PFSK-1 (cell line): Measurements from ENCODE around the gene CAMK1D. TPM values are rescaled to one million over a fixed set of nuclear protein-coding genes. Genes with fewer than 3 reads are reported as not detected.

Experiments used
- FOXP2 ChIP-seq: optimal IDR thresholded peaks from 2 replicates; pipeline ENCODE3; 2011; ENCODE audit warnings: borderline replicate concordance, control low read depth, inconsistent platforms; ENCODE audit not compliant: insufficient read depth; ENCODE audit errors: extremely low read length, extremely low read depth
- POLR2AphosphoS5 ChIP-seq: IDR thresholded peaks from 2 replicates; pipeline ENCODE4 v1.6.1; 2012; ENCODE audit warnings: low read depth, mild to moderate bottlenecking, control low read depth, low read length, moderate library complexity
- REST ChIP-seq, 2 experiments: IDR thresholded peaks; 2 replicates each; pipeline versions ENCODE4 v1.6.1 to v1.8.0; 2011 to 2012; ENCODE audit warnings: low read depth in 2 of 2, low read length in 2 of 2, control low read depth in 1 of 2, inconsistent platforms in 1 of 2, mild to moderate bottlenecking in 1 of 2, moderate library complexity in 1 of 2; ENCODE audit not compliant: insufficient read depth in 1 of 2
- SIN3A ChIP-seq: IDR thresholded peaks from 2 replicates; pipeline ENCODE4 v1.6.1; 2012; ENCODE audit warnings: mild to moderate bottlenecking, low read length, moderate library complexity, borderline replicate concordance; ENCODE audit not compliant: insufficient read depth
- TAF1 ChIP-seq: IDR thresholded peaks from 2 replicates; pipeline ENCODE4 v1.6.1; 2012; ENCODE audit warnings: low read length, control low read depth, borderline replicate concordance; ENCODE audit not compliant: insufficient read depth
- polyA plus RNA-seq: library from polyadenylated mRNA; unstranded; fragments of >200 nt; gene quantifications from one replicate; pipeline ENCODE4 v1.2.1, GENCODE V29; 2012; ENCODE audit warnings: low read depth, missing spikeins; ENCODE audit not compliant: insufficient read length

CAMK1D gene
- not detected for polyA plus RNA-seq

DNA sequence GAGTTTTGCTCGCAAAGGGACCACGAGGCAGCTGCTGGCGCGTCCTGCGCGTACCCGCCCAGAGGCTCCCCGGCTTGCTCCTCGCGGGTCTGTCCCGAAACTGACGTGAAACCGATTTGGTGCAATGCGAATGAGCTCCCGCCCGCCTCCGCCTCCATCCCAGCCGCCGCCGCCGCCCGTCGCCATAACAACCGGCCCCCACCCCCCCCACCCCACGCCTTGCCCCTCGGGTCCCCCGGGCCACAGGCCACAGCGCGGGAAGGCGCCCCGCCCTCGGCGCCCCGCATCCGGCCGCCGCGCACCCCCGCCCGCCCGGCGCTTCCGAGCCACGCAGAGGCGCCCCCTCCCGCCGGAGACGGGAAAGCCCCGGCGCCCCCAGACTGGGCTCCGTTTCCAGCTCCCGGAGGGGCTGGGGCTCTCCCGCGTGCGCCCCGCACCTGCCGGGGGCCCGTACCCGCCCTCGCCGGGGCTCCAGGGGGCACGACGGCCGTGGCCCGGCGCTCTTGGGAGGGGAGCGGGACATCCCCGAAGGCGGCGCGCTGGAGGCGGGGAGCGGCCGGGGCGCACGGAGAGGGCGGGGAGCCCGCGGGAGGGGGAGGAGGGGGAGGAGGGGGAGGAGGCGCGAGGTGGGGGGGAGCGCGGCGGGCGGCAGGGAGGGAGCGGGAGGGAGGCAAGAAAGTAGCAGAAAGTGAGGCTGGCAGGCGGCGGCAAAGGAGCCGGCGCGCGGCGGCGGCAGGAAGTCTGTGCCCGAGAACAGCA is at the start of gene CAMK1D:
TSS of gene CAMK1D (plus strand) at position 678 of the 759 bp plus-strand sequence.
- TF ChIP-seq POLR2AphosphoS5, result no peak

DNA sequence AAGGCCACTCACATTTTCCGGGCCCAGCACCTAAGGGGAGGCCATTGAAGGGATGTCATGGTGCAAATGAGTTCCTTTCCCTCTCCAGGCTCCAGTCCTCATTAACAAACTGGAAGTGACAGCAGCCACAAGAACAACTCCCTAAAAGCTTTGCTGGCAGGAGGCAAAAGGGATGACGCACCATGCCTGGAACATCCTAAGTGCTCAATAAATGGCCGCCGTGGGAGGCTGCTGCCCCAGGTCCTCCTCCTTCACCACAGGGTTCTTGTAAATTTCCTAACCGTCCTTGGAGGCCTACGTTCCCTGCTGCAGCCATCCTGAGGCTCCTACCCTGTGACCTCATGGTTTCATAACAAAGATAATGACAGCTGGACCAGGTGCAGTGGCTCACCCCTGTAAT is 41.3 kb upstream of the CAMK1D start:
- TF ChIP-seq REST (IDR thresholded peaks at IDR 0.05; ENCODE audit: insufficient read depth in 1 of 2, low read depth in 2 of 2, low read length in 2 of 2), result no peak
- no peak for TF ChIP-seq SIN3A
- TF ChIP-seq FOXP2, result no peak
- no peak for TF ChIP-seq POLR2AphosphoS5
- TF ChIP-seq TAF1, result no peak

GRCh38 chr10:12308736-12309375 is 40.5 kb upstream of the CAMK1D start:
- no peak for TF ChIP-seq SIN3A
- TF ChIP-seq FOXP2, result no peak
- no peak for TF ChIP-seq REST (IDR thresholded peaks at IDR 0.05; ENCODE audit: insufficient read depth in 1 of 2, low read depth in 2 of 2, low read length in 2 of 2)
- TF ChIP-seq POLR2AphosphoS5, result no peak
- TF ChIP-seq TAF1, result no peak

DNA sequence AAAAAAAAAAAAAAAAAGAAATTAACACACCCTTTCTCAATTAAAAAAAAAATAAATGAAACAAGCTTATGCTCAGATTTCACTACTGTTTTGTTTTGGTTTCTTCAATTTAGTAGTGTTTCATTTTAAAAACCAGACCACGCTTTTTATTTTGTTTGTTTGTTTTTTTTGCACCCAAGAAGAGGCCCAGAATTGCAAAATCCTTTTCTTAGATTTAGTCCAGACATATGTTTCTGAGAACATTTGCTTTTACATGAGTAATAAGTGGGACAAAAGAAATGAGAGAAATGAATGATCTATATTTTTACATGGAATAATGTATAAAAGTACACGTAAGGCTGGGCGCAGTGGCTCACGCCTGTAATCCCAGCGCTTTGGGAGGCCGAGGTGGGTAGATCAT is 34.5 kb upstream of the CAMK1D start:
- no peak for TF ChIP-seq FOXP2
- no peak for TF ChIP-seq POLR2AphosphoS5
- no peak for TF ChIP-seq TAF1
- no peak for TF ChIP-seq REST (IDR thresholded peaks at IDR 0.05; ENCODE audit: insufficient read depth in 1 of 2, low read depth in 2 of 2, low read length in 2 of 2)
- no peak for TF ChIP-seq SIN3A

DNA sequence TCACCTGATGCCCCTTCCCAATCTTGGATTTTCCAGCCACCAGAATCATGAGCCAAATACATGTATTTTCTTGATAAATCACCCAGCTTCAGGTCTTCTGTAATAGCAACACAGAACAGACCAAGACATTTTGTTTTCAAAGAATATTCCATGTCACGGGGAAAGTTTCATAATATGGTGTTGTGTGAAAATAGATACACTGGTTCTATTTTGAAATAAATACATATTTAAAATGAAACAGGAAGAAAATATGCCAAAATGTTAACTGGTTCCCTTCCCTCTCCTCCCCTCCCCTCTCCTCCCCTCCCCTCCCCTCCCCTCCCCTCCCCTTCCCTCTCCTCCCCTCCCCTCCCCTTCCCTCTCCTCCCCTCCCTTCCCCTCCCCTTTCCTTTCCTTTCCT is 30.3 kb upstream of the CAMK1D start:
- no peak for TF ChIP-seq TAF1
- TF ChIP-seq SIN3A, result no peak
- no peak for TF ChIP-seq REST (IDR thresholded peaks at IDR 0.05; ENCODE audit: insufficient read depth in 1 of 2, low read depth in 2 of 2, low read length in 2 of 2)
- no peak for TF ChIP-seq POLR2AphosphoS5
- TF ChIP-seq FOXP2, result no peak
